ENCODE measurements around the gene APBA3.

APBA3 gene

DNA sequence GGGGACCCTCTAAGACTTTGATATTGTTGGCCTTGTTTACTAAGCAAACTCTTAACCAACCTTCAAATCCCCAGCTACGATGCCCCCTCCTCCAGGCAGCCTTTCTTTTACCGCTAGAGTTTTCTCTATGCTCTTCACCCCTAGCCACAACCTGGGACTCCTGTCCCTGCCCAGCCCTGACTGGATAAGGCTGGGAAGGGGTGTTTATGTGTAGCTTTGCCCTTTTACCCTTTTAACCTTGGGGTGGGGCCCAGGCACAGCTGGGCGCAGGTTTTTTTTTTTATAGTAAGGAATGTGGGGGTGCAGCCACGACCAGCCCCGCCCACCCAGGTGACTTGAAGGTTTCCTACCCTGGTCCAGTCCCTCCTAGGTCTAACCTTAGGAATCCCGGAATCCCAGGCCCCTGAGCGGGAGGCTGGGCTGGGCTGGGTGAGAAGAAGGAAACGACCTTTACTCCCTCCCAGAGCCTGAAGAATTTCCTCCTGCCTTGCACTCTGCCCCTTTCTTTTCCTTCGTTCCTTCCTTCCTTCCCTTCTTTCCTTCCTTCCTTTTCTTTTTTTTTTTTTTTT lies 41.1 kb downstream of the APBA3 start:
- TF ChIP-seq, protein P1, sequence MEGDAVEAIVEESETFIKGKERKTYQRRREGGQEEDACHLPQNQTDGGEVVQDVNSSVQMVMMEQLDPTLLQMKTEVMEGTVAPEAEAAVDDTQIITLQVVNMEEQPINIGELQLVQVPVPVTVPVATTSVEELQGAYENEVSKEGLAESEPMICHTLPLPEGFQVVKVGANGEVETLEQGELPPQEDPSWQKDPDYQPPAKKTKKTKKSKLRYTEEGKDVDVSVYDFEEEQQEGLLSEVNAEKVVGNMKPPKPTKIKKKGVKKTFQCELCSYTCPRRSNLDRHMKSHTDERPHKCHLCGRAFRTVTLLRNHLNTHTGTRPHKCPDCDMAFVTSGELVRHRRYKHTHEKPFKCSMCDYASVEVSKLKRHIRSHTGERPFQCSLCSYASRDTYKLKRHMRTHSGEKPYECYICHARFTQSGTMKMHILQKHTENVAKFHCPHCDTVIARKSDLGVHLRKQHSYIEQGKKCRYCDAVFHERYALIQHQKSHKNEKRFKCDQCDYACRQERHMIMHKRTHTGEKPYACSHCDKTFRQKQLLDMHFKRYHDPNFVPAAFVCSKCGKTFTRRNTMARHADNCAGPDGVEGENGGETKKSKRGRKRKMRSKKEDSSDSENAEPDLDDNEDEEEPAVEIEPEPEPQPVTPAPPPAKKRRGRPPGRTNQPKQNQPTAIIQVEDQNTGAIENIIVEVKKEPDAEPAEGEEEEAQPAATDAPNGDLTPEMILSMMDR (IDR thresholded peaks at IDR 0.05; ENCODE audit: insufficient read depth, low read length, missing control alignments): no peak
- no peak for DNase-seq (ENCODE audit: low read depth, low spot score)
- no peak overlapping the region for H3K4me3 ChIP-seq (ENCODE audit: low read depth, low read length)
- ChIA-PET CTCF (interaction anchor here (0.9 to 7.3 kb wide), 5 partner anchors 10 to 55 kb away, joined by 3 to 63 read pairs (median 6); partner anchors contain the start of gene TJP3), POLR2A (no interaction called here)

DNA sequence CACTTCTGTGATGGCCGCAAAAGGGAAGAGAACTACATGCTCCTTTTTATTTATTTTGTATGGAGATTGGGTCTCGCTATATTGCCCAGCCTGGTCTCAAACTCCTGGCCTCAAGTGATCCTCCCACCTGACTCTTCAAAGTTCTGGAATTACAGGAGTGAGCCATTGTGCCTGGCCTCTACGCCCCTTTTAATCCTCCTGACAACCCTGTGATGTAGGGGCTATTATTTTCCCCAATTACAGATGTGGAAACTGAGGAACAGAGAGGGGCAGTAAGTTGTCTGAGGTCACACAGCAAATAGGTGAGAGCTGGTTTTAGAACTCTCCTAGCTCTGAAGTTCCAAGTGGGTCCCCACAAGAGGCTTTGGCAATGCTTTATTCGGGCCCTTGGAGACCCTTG lies 41.6 kb downstream of the APBA3 start:
- H3K4me3 ChIP-seq (ENCODE audit: low read depth, low read length): no peak overlapping the region
- CTCF ChIA-PET: interaction anchor here (0.9 to 7.3 kb wide), 5 partner anchors 11 to 55 kb away, joined by 3 to 63 read pairs (median 6); partner anchors contain the start of gene TJP3
- TF ChIP-seq, protein P1 (IDR thresholded peaks at IDR 0.05; ENCODE audit: insufficient read depth, low read length, missing control alignments): no peak
- no peak for DNase-seq (ENCODE audit: low read depth, low spot score)
- POLR2A ChIA-PET: no interaction called here

DNA sequence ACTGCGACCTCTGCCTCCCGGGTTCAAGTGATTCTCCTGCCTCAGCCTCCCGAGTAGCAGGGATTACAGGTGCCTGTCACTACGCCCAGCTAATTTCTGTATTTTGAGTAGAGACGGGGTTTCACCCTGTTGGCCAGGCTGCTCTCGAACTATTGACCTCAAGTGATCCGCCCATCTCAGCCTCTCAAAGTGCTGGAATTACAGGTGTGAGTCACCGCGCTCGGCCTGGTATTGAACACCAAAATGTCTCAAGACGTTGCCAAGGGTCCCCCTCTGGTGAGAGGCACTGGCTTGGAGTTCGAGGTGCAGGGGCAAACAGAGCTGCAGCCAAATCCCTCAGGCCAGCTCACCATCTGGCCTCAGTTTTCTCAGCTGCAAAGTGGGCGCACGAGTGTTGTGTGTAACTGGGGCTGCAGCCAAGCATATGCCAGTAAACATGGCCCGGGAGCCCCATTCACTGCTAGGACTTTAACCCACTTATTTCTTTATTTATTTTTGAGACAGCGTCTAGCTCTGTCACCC lies 45.3 kb downstream of the APBA3 start:
- POLR2A ChIA-PET: no interaction called here
- H3K4me3 ChIP-seq (ENCODE audit: low read depth, low read length): no peak overlapping the region
- CTCF ChIA-PET: interaction anchor here (0.9 to 7.3 kb wide), 2 partner anchors 9 to 29 kb away, joined by 4 to 63 read pairs; partner anchors contain the start of gene TJP3
- TF ChIP-seq, protein P1 (IDR thresholded peaks at IDR 0.05; ENCODE audit: insufficient read depth, low read length, missing control alignments): no peak
- no peak for DNase-seq (ENCODE audit: low read depth, low spot score)

DNA sequence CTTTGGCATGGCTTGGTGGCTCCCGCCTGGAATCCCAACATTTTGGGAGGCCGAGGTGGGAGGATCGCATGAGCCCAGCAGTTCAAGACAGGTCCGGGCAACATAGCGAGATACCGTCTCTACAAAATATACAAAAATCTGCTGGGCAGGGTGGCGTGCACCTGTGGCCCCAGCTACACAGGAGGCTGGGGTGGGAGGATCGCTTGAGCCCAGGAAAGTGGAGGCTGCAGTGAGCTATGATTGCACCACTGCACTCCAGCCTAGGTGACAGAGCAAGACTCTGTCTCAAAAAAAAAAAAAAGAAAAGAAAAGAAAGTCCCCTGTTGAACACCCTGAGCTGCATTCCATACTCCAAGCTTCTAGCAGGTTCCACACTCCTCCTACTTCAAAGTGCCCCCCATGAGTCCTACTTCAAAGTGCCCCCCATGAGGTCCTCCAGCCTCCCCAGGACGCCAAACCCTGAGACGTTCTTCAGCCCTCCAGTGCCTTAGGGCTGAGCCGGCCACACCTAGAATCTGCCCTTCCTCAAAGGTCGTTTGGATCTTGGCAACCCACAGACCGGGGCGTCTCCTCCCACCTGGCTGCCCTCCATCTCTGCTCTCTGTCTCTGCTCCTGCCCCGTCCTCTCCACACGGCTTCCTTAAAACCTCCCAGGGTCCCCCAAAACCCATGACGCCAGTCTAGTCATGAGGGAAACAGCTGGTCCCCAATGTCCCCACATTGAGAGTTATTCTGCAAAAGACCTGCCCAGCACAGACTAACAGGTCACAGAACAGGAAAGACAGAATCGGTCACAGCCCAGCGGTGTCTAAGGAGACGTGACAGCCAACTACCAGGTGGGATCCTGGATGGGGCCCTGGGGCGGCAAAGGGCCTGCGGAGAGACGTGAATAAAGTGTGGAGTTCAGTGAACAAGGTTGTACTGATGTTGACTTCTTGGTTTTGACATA lies 48.6 kb downstream of the APBA3 start:
- TF ChIP-seq, protein P1 (IDR thresholded peaks at IDR 0.05; ENCODE audit: insufficient read depth, low read length, missing control alignments): no peak
- DNase-seq (ENCODE audit: low read depth, low spot score): no peak
- POLR2A ChIA-PET: no interaction called here
- no peak overlapping the region for H3K4me3 ChIP-seq (ENCODE audit: low read depth, low read length)
- CTCF ChIA-PET: interaction anchor here (1.0 to 1.3 kb wide), 2 partner anchors 10 to 12 kb away, joined by 3 to 4 read pairs; partner anchors contain the start of gene PIP5K1C

DNA sequence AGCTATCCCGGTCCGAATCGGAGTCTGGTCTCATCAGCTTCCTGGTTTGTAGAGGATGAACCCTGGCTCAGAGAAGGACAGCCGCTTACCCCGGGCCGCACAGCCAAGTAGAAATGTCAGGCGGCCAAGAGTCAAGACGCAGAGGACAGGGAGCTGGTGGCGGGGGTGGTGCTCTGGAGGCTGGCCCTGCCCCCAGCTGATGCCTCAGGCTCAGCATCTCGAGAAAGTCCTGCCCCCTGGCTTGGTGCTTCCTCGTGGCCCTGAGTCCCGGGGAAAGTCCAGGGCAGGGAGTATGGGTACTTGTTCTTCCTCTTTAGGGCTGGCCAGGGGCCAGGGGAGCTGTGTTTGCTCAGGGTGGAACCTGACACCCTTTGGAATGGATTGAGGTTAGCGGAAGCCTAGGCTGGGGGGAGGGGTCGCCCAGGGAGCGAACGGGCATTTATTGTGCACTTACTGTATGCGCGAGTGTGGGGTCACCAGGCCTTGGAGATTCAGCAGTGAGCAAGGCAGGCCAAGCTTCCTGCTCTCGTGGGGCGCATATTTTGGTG lies 51.2 kb downstream of the APBA3 start:
- no peak overlapping the region for H3K4me3 ChIP-seq (ENCODE audit: low read depth, low read length)
- TF ChIP-seq, protein P1 (IDR thresholded peaks at IDR 0.05; ENCODE audit: insufficient read depth, low read length, missing control alignments): no peak
- CTCF ChIA-PET: interaction anchor here (1.6 to 7.5 kb wide), 2 partner anchors 8 to 10 kb away, joined by 6 to 63 read pairs; partner anchors contain the start of gene PIP5K1C
- POLR2A ChIA-PET: no interaction called here
- no peak for DNase-seq (ENCODE audit: low read depth, low spot score)
